ENCODE data around the gene NRXN2. TPM values are rescaled to one million over a fixed set of nuclear protein-coding genes. Genes with fewer than 3 reads are reported as not detected.

Gene NRXN2
- total and polyA plus RNA-seq, 10 of the 15 experiments (the other 5 are each of a cell fraction or from before 2014, with no cell fraction given), result 0.03 to 1.4 (median 0.23) TPM

DNA sequence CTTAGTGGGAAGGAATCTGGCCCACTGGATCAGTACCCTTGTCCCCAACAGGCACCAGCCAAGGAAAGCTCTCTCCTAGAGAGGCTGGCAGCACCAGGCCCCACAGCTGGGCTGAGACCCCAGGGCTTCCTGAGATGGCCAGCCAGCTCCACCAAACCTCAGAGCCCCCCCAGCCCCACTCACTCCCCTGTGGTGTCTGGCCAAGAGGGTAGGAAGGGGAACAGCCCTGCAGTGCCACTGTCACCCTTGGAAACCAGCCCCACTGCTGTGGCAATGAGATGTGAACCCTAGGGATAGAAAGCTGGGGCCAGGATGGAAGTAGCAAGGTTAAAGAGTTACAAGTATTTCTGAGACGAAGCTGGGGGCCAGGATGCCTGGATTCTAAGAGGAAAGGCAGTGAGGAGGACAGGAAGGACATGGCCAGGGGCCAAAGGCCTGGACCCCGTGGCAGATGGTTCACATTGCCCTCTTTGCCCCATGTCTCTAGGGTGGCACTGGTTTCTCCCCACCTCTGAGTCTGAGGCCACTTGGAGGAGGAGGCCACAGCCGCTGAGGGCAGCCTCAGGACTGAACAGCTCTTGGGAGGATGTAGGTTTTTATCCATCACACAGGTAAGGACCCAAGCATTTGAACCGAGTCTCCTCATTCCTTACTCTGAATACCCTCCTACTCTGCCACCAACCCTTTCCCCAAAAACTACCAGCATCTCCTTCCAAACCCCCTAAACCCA, 28.8 kb downstream of the NRXN2 start:
- no peaks in the 10 kb centered on the region for H3K79me2 ChIP-seq (ENCODE audit: control insufficient read depth, insufficient read depth, low read length)
- no TSS peak for BruUV-seq (replicated peaks)
- no peak overlapping the region for H2AFZ ChIP-seq (ENCODE audit: control insufficient read depth, low read depth, low read length)
- SMC1A ChIA-PET (ENCODE audit: uncharacterized antibody, unreplicated experiment), result interaction anchor here (0.9 to 1.8 kb wide), 4 partner anchors 10 to 21 kb away, joined by 3 to 6 read pairs (median 4); no protein-coding TSS in a partner anchor
- 0 out of 2 replicates have a peak, but pooled peaks cover 3% of the 10 kb centered on the region for H3K4me1 ChIP-seq (ENCODE audit: control insufficient read depth, insufficient read depth, low read length)
- H3K27me3 ChIP-seq (replicated peaks in 1 of 2; ENCODE audit: control insufficient read depth in 2 of 2, insufficient read depth in 2 of 2, low read length in 1 of 2), result peaks cover 0 to 2% of the 10 kb centered on the region in 2 experiments
- no peak for DNase-seq (ENCODE audit: low read depth, low spot score)
- no peaks in the 10 kb centered on the region for H4K20me1 ChIP-seq (ENCODE audit: control insufficient read depth, insufficient read depth)
- no peak overlapping the region for H3K9ac ChIP-seq (ENCODE audit: control insufficient read depth, insufficient read depth, low read length)
- CTCF ChIA-PET, result interaction anchor here (0.9 to 1.5 kb wide), 5 partner anchors 9 to 245 kb away, joined by 3 to 6 read pairs (median 4); partner anchors contain the start of gene RASGRP2
- no peak overlapping the region for H3K4me3 ChIP-seq
- no peaks in the 10 kb centered on the region for H3K36me3 ChIP-seq (ENCODE audit: control insufficient read depth in 2 of 2, insufficient read depth in 2 of 2, low read length in 1 of 2)
- H3K4me2 ChIP-seq (ENCODE audit: control insufficient read depth, insufficient read depth), result no peak overlapping the region
- RAD21 ChIA-PET (ENCODE audit: unreplicated experiment), result interaction anchor here (0.8 to 1.5 kb wide), 4 partner anchors 9 to 44 kb away, joined by 3 to 7 read pairs (median 4); no protein-coding TSS in a partner anchor
- no peaks in the 10 kb centered on the region for H3K9me3 ChIP-seq (replicated peaks; ENCODE audit: control insufficient read depth, insufficient read depth, low read length)
- no peak for FAIRE-seq
- in situ Hi-C loops (cut with MboI), result no loop called here
- WGBS (ENCODE audit: insufficient coverage, insufficient replicate concordance, low lambda C conversion rate, missing lambda C conversion rate), result 8% methylated on average over 4 of the region's 4 CpGs
- POLR2A ChIA-PET, result interaction anchor here (0.9 kb wide), 1 partner anchor 352 kb away, joined by 3 read pairs; no protein-coding TSS in a partner anchor
- no peak overlapping the region for H3K27ac ChIP-seq (ENCODE audit: control insufficient read depth, insufficient read depth)
- intact Hi-C loops (cut with micrococcal nuclease; ENCODE audit: unreplicated experiment), result no loop called here
- ATAC-seq, result no peak
- TF ChIP-seq ATF7 (IDR thresholded peaks at IDR 0.05; ENCODE audit: low read depth), result no peak
- TF ChIP-seq SP1 (IDR thresholded peaks at IDR 0.05; ENCODE audit: low read depth, low read length), result no peak
- no peak for TF ChIP-seq ZNF592 (IDR thresholded peaks at IDR 0.05)
- no peak for TF ChIP-seq MXI1 (IDR thresholded peaks at IDR 0.05; ENCODE audit: low read depth, low read length)
- no peak for TF ChIP-seq NR2F1 (conservative IDR thresholded peaks at IDR 0.05)
- no peak for TF ChIP-seq NBN (IDR thresholded peaks at IDR 0.05)
- no peak for TF ChIP-seq WRNIP1 (IDR thresholded peaks at IDR 0.05; ENCODE audit: borderline replicate concordance, low read depth, low read length)
- no peak for TF ChIP-seq POLR2AphosphoS2 (IDR thresholded peaks at IDR 0.05; ENCODE audit: low read depth, low read length)
- TF ChIP-seq, protein P1, sequence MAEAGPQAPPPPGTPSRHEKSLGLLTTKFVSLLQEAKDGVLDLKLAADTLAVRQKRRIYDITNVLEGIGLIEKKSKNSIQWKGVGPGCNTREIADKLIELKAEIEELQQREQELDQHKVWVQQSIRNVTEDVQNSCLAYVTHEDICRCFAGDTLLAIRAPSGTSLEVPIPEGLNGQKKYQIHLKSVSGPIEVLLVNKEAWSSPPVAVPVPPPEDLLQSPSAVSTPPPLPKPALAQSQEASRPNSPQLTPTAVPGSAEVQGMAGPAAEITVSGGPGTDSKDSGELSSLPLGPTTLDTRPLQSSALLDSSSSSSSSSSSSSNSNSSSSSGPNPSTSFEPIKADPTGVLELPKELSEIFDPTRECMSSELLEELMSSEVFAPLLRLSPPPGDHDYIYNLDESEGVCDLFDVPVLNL (IDR thresholded peaks at IDR 0.05; ENCODE audit: low read depth, low read length), result no peak
- TF ChIP-seq TAF1 (IDR thresholded peaks at IDR 0.05; ENCODE audit: borderline replicate concordance, low read depth, low read length), result no peak
- TF ChIP-seq HDAC6 (IDR thresholded peaks at IDR 0.05; ENCODE audit: unreplicated experiment), result no peak
- no peak for TF ChIP-seq DPF2 (IDR thresholded peaks at IDR 0.05)
- TF ChIP-seq SREBF2 (IDR thresholded peaks at IDR 0.05; ENCODE audit: low read length), result no peak
- no peak for TF ChIP-seq STAT3 (IDR thresholded peaks at IDR 0.05; ENCODE audit: low read depth, low read length)
- no peak for TF ChIP-seq SPI1 (IDR thresholded peaks at IDR 0.05; ENCODE audit: borderline replicate concordance, insufficient read depth, low read depth, low read length)
- no peak for TF ChIP-seq PRDM15 (CRISPR knock-in tag; IDR thresholded peaks at IDR 0.05)
